Common myeloid progenitor, CD34-positive (primary cell): ENCODE measurements around the gene AUP1.

ENCODE experiments used
- CTCF ChIA-PET: fragments of 350-600 bp; sonication (Branson Sonifier 250); formaldehyde crosslinking; loops from one replicate; lab custom pipeline; 2021; ENCODE audit warnings: antibody characterized with exemption; lab: Charles Lee
- POLR2A ChIA-PET: fragments of 350-600 bp; sonication (Branson Sonifier 250); formaldehyde crosslinking; loops from one replicate; lab custom pipeline; 2021; ENCODE audit warnings: antibody characterized with exemption; lab: Charles Lee
- DNase-seq, 3 donors: peaks; one replicate each; pipeline versions ENCODE4 v3.0.0 to v3.0.0-alpha.2; 2013
- H3K27ac ChIP-seq, 2 experiments: 1 replicate in 1 of 2; 2 replicates in 1 of 2; pipeline ENCODE4 v1.7.0; 2013; ENCODE audit warnings: inconsistent platforms in 2 of 2, low read length in 2 of 2, mild to moderate bottlenecking in 2 of 2, low read depth in 1 of 2, moderate library complexity in 1 of 2; ENCODE audit not compliant: severe bottlenecking in 2 of 2, insufficient read depth in 1 of 2, poor library complexity in 1 of 2
- H3K27me3 ChIP-seq, 5 experiments: replicated peaks in 2 of 5; 1 replicate in 3 of 5; 2 replicates in 2 of 5; pipeline versions ENCODE4 v1.6.1 to v1.7.0; 2013; ENCODE audit warnings: low read length in 4 of 5, mild to moderate bottlenecking in 2 of 5, moderate library complexity in 2 of 5, inconsistent platforms in 1 of 5; ENCODE audit not compliant: insufficient read depth in 5 of 5, control insufficient read depth in 4 of 5
- H3K36me3 ChIP-seq, 4 experiments: 1 replicate in 2 of 4; 2 replicates in 2 of 4; pipeline versions ENCODE4 v1.6.1 to v1.7.0; 2013; ENCODE audit warnings: low read length in 3 of 4, control low read depth in 1 of 4, mild to moderate bottlenecking in 1 of 4; ENCODE audit not compliant: control insufficient read depth in 4 of 4, insufficient read depth in 4 of 4
- H3K4me1 ChIP-seq, 4 experiments: 1 replicate in 3 of 4; 2 replicates in 1 of 4; pipeline versions ENCODE4 v1.6.1 to v1.7.1; 2013; ENCODE audit warnings: low read length in 3 of 4, mild to moderate bottlenecking in 3 of 4, control low read depth in 1 of 4, inconsistent platforms in 1 of 4, moderate library complexity in 1 of 4; ENCODE audit not compliant: control insufficient read depth in 4 of 4, insufficient read depth in 4 of 4; ENCODE audit errors: control extremely low read depth in 1 of 4
- H3K4me3 ChIP-seq, 7 experiments: 1 replicate in 4 of 7; 2 replicates in 3 of 7; pipeline versions ENCODE4 v1.5.1 to v1.7.0; 2013; ENCODE audit warnings: mild to moderate bottlenecking in 7 of 7, low read length in 6 of 7, moderate library complexity in 6 of 7, inconsistent platforms in 2 of 7, low read depth in 2 of 7, control low read depth in 1 of 7; ENCODE audit not compliant: insufficient read depth in 4 of 7, control insufficient read depth in 1 of 7; ENCODE audit errors: extremely low read depth in 1 of 7
- H3K9me3 ChIP-seq, 5 experiments: 1 replicate in 4 of 5; 2 replicates in 1 of 5; pipeline versions ENCODE4 v1.6.1 to v1.7.1; 2013; ENCODE audit warnings: low read length in 4 of 5, mild to moderate bottlenecking in 2 of 5, inconsistent platforms in 1 of 5, low read depth in 1 of 5, moderate library complexity in 1 of 5; ENCODE audit not compliant: control insufficient read depth in 4 of 5, insufficient read depth in 2 of 5; ENCODE audit errors: control extremely low read depth in 1 of 5
- WGBS: methylation state at CpG from one replicate; pipeline ENCODE4 v1.1.5; 2013; ENCODE audit not compliant: insufficient coverage; 5-methylcytosine and 5-hydroxymethylcytosine counted together

The AUP1 gene

DNA sequence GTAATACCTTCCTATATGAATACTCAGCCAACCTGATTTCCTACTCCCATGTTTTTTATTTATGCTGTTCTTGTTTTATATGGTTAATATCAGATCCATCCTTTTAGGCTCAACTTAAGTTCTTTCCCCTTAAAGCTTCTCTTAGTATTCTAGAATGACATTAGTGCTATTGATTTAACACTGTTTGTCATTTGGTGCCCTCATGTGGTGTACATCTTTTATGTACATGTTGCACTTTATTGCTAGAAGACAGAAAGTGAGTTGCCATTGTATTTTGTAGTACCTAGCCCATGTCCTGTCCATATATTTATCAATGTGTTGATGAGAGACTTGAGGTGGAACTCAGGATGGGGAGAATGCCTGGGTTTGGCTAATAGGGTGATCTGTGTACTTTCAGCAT lies 2.7 kb upstream of the AUP1 start:
- H3K4me1 ChIP-seq: peaks cover 6 to 53% (median 25%) of the 10 kb centered on the region in 4 experiments

DNA sequence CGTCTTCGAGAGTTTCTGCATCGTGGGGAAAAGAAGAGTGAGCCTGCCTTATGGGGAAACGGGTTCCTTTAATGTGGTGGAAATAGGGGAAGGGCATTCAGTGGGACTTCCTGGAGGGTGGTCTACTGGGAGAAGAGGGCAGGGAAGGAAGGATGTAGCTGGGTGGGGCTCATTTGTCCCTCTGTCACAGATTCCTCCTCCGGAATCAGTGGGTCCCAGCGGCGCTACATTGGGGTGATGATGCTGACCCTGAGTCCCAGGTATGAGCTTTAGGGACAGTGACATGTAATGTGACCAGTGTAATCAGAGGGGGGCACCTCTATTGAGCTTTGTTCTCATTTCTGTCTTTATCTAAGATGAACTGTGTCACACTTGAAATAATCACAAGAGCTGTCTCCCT lies 2.2 kb upstream of the AUP1 start:
- Histone ChIP-seq H3K9me3 (no peaks in the 10 kb centered on the region), H3K27me3 (no peaks in the 10 kb centered on the region), H3K4me1 (peaks cover 6 to 48% (median 25%) of the 10 kb centered on the region in 4 experiments), H3K27ac (no peak overlapping the region), H3K4me3 (peak overlapping the region in 1 of 7 experiments; percentile 96), H3K36me3 (peaks cover 6 to 56% (median 28%) of the 10 kb centered on the region in 4 experiments)
- DNase-seq: no peak
- CTCF ChIA-PET: interaction anchor here (0.7 to 13.7 kb wide), 26 partner anchors 10 to 282 kb away, joined by 3 to 210 read pairs (median 5); partner anchors contain the start of genes C2orf81, CCDC142, LBX2 and MOGS
- POLR2A ChIA-PET: interaction anchor here (0.6 to 1.4 kb wide), 3 partner anchors 39 to 49 kb away, joined by 3 to 4 read pairs (median 4); partner anchors contain the start of genes CCDC142 and TTC31
- WGBS: 78% methylated on average over 7 of the region's 7 CpGs

More for the DNA sequence above, 2.7 kb upstream of the AUP1 start:
- ChIA-PET CTCF (interaction anchor here (0.7 to 13.7 kb wide), 26 partner anchors 9 to 282 kb away, joined by 3 to 210 read pairs (median 5); partner anchors contain the start of genes C2orf81, CCDC142, LBX2 and MRPL53), POLR2A (interaction anchor here (0.6 to 1.4 kb wide), 3 partner anchors 29 to 45 kb away, joined by 3 to 4 read pairs (median 4); no protein-coding TSS in a partner anchor)
- Histone ChIP-seq H3K36me3 (peaks cover 6 to 53% (median 23%) of the 10 kb centered on the region in 4 experiments), H3K27ac (no peak overlapping the region), H3K4me3 (no peak overlapping the region), H3K27me3 (no peaks in the 10 kb centered on the region), H3K9me3 (no peaks in the 10 kb centered on the region)
- peak; percentile 74 to 81 (median 80) for DNase-seq

DNA sequence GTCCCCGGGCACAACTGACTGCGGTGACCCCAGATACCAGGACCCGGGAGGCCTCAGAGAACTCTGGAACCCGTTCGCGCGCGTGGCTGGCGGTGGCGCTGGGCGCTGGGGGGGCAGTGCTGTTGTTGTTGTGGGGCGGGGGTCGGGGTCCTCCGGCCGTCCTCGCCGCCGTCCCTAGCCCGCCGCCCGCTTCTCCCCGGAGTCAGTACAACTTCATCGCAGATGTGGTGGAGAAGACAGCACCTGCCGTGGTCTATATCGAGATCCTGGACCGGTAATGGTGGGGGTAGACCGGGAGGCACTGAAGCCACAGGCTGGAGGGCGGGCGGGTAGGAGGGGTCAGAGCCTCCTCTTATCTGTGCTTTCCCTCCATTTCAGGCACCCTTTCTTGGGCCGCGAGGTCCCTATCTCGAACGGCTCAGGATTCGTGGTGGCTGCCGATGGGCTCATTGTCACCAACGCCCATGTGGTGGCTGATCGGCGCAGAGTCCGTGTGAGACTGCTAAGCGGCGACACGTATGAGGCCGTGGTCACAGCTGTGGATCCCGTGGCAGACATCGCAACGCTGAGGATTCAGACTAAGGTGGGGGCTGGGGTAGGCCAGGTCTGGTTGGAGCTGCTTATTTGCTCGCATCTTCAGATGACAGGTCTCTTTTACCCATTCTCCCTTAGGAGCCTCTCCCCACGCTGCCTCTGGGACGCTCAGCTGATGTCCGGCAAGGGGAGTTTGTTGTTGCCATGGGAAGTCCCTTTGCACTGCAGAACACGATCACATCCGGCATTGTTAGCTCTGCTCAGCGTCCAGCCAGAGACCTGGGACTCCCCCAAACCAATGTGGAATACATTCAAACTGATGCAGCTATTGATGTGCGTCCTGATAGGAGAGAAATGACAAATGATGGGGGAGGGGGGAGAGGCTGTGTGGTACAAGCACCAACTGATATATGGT lies 1.0 kb upstream of the AUP1 start:
- H3K4me3 ChIP-seq: peak overlapping the region; percentile 77 to 96 (median 86)
- peak overlapping the region; percentile 13 to 72 for H3K27ac ChIP-seq
- no peaks in the 10 kb centered on the region for H3K27me3 ChIP-seq
- H3K36me3 ChIP-seq: peaks cover 13 to 68% (median 38%) of the 10 kb centered on the region in 4 experiments
- WGBS: 3% methylated on average over 35 of the region's 54 CpGs
- H3K9me3 ChIP-seq: no peaks in the 10 kb centered on the region
- ChIA-PET POLR2A (interaction anchor here (1.3 to 2.7 kb wide), 3 partner anchors 16 to 72 kb away, joined by 3 to 15 read pairs (median 3); partner anchors contain the start of genes CCDC142, TLX2, TTC31 and WBP1), CTCF (interaction anchor here (1.2 to 13.7 kb wide), 15 partner anchors 9 to 151 kb away, joined by 3 to 210 read pairs (median 18); partner anchors contain the start of genes CCDC142, LBX2, MOGS and PCGF1)
- H3K4me1 ChIP-seq: peaks cover 6 to 43% (median 25%) of the 10 kb centered on the region in 4 experiments
- DNase-seq: peak; percentile 70 to 87 (median 75)

DNA sequence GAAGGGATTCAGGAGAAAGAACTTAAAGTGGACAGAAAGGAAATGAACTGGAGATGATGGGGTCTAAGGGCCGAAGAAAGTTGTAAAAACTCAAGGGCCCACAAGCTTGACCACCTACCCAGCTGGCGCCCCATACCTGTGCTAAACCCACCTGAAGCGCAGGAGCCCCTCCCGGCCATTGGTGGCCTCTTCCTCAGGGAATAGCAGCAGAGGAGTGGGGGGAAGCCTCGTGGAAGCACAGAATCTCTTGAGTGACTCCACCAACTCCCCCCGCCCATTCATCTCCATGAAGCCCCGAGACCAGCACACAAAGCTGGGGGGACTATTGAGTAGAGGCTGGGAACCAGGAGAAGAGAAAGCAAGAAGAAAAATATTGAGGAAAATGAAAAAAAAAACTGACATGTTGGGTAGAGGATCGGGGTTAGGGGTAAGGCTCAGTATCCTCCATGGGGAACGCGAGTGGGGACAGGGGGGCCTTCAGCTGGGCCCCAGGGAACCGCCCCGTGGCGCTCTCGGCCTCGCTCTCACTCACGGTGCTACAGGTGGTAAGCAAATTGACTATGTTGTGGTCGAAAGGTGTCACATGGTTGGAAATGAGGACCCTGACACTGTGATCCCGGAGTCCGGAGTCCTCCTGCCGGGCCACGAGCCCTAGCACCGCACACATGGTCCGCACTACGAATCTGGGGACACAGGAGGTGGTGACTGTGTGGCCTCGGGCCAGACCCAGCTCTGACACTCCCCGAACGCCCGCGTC lies 728 bp downstream of the AUP1 start:
- Histone ChIP-seq H3K27ac (peak overlapping the region; percentile 80 to 86), H3K27me3 (no peaks in the 10 kb centered on the region), H3K4me3 (peak overlapping the region; percentile 77 to 96 (median 86)), H3K9me3 (no peaks in the 10 kb centered on the region), H3K36me3 (peaks cover 13 to 60% (median 33%) of the 10 kb centered on the region in 4 experiments), H3K4me1 (peaks cover 6 to 34% (median 25%) of the 10 kb centered on the region in 4 experiments)
- CTCF ChIA-PET: interaction anchor here (1.0 to 13.7 kb wide), 7 partner anchors 9 to 58 kb away, joined by 3 to 210 read pairs (median 53); partner anchors contain the start of genes LBX2, PCGF1 and TTC31
- POLR2A ChIA-PET: interaction anchor here (0.6 to 2.7 kb wide), 6 partner anchors 10 to 74 kb away, joined by 3 to 15 read pairs (median 4); partner anchors contain the start of genes CCDC142, INO80B, TLX2 and TTC31
- whole genome bisulfite sequencing: 15% methylated on average over 25 of the region's 29 CpGs
- no peak for DNase-seq

DNA sequence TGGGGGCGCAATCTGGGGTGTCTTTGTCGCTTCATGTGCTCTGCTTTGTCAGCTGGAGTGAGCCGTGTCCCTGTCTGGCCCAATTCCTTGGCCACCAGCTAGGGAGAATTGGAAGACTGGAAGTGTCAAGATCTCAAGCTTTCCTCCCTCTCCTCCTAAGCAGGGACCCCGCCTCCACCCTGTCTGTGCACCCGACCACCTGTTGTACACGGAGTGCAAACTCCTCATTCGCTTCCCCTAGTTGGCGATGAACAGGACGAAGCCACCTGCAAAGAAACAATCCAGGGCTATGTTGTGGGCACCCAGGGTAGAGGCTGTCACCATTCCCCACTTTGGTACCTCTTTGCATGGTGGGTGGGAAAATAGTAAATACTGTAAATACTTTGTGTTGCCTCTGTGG lies 1.8 kb downstream of the AUP1 start:
- Histone ChIP-seq H3K9me3 (no peaks in the 10 kb centered on the region), H3K36me3 (peaks cover 6 to 50% (median 23%) of the 10 kb centered on the region in 4 experiments), H3K27me3 (no peaks in the 10 kb centered on the region), H3K4me3 (peak overlapping the region in 1 of 7 experiments; percentile 96), H3K4me1 (peaks cover 6 to 33% (median 25%) of the 10 kb centered on the region in 4 experiments), H3K27ac (no peak overlapping the region)
- DNase-seq: no peak
- WGBS: 100% methylated on average over 6 of the region's 9 CpGs
- CTCF ChIA-PET: interaction anchor here (0.9 to 10.0 kb wide), 5 partner anchors 13 to 49 kb away, joined by 3 to 143 read pairs (median 4); partner anchors contain the start of genes LBX2, PCGF1 and TTC31
- POLR2A ChIA-PET: interaction anchor here (1.6 kb wide), 1 partner anchor 19 kb away, joined by 9 read pairs; no protein-coding TSS in a partner anchor

DNA sequence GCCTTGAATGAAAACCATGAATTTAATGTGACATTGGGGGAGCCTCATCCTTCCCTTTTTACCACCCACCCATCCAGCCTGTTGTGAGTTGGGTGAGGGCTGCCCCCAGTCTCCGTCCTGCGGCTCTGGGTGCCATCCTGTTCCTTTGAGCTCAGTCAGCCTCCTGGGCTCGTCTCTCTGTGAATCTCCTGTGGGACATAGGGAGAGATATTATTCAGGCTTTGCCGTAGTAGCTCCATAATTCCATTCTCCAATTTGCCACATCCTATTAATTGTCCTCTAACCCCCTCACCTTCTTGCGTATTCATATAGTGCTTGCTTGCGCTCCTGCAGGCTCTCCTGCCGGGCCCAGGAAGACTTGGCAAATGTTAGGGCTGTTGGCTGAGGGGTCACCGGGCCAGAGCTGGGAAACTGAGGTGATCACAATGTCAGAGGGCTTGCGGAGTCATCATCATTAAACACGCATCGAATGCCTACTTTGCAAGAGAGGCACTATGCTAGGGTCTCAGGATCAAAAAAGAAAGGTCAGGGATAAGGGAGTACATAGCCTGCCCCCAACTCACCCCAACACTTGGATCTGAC lies 2.8 kb downstream of the AUP1 start:
- Histone ChIP-seq H3K4me1 (peaks cover 6 to 30% (median 25%) of the 10 kb centered on the region in 4 experiments), H3K27me3 (peaks cover 0 to 4% (median 0%) of the 10 kb centered on the region in 5 experiments), H3K4me3 (no peak overlapping the region), H3K36me3 (peaks cover 6 to 43% (median 19%) of the 10 kb centered on the region in 4 experiments), H3K27ac (no peak overlapping the region), H3K9me3 (no peaks in the 10 kb centered on the region)
- 99% methylated on average over 10 of the region's 11 CpGs for WGBS
- ChIA-PET POLR2A (interaction anchor here (1.0 kb wide), 1 partner anchor 11 kb away, joined by 3 read pairs; no protein-coding TSS in a partner anchor), CTCF (interaction anchor here (0.7 to 10.0 kb wide), 8 partner anchors 8 to 55 kb away, joined by 3 to 143 read pairs (median 3); partner anchors contain the start of genes CCDC142, LBX2, PCGF1 and TTC31)
- DNase-seq: no peak
